DMS79 treated with DMSO at 0.1 percent for 48 hours (cell line): ENCODE data around the gene KLF11.
"Not testable (repeated sequence)": the region's sequence is repeated elsewhere in the genome, so short reads cannot be mapped to it uniquely, and the experiment has no call there.

Source experiments
- DNase-seq: peaks from one replicate; lab custom pipeline; 2025; lab: John Stamatoyannopoulos, UW

The KLF11 gene

DNA sequence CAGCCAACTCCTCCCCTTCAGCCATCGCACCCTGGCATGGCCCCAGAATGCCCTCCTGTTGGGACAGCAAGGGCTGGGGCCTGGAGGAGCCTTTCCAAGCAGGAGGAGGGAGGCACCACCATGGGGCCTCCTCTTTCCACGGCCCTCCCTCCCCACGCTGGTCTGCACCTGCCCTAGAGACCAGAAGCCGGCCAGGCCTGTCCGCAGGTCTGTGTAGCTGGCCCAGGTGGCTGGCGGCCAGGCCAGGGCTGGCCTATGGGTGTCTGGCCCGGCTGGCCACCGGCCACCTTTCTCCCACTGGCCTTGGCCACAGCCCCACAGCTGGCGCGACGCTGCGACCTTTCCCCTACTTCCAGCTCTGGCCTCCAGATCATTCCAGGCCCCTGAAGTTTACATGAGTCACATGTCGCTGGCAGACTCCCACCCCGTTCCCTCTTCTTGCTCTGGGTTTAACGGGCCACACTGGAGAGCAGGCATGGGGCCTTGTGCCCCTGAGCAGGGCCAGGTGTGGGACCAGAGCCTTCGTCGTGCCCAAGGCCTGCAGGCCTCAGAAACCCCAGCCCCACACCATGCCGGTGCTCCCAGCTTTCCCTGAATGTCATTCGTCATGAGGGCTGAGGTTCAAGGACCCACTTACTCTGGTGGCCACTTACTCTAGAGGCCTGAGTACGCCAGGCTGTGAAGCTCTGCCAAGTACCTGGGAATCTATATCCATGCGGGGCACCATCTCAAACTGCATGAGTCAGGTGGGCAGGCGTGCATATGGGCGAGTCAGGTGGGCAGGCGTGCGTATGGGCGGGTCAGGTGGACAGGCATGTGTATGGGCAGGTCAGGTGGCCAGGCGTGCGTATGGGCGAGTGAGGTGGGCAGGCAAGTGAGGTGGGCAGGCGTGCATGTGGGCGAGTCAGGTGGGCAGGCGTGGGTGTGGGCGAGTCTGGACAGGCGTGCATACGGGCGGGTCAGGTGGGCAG, 33.3 kb upstream of the KLF11 start:
- peak; percentile 7 for DNase-seq

DNA sequence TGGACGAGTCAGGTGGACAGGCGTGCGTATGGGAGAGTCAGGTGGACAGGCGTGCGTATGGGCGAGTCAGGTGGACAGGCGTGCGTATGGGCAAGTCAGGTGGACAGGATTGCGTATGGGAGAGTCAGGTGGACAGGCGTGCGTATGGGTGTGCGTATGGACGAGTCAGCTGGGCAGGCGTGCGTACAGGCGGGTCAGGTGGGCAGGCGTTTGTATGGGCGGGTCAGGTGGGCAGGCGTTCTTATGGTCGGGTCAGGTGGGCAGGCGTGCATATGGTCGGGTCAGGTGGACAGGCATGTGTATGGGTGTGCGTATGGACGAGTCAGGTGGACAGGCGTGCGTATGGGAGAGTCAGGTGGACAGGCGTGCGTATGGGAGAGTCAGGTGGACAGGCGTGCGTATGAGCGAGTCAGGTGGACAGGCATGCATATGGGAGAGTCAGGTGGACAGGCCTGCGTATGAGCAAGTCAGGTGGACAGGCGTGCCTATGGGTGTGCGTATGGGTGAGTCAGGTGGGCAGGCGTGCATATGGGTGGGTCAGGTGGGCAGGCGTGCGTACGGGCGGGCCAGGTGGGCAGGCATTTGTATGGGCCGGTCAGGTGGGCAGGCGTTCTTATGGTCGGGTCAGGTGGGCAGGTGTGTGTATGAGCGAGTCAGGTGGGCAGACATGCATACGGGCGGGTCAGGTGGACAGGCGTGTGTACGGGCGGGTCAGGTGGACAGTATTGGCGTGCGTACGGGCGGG, 32.3 kb upstream of the KLF11 start:
- not testable (repeated sequence) for DNase-seq

GRCh38 chr2:10011606-10012325, 31.6 kb upstream of the KLF11 start:
- not testable (repeated sequence) for DNase-seq

- not testable (repeated sequence) for DNase-seq
These were observed 30.9 kb upstream of the KLF11 start for GRCh38 chr2:10012366-10012962.

GRCh38 chr2:10012963-10013461, 30.3 kb upstream of the KLF11 start:
- DNase-seq = no peak

- DNase-seq = not testable (repeated sequence)
These were observed 29.5 kb upstream of the KLF11 start for GRCh38 chr2:10013651-10014417.

DNA sequence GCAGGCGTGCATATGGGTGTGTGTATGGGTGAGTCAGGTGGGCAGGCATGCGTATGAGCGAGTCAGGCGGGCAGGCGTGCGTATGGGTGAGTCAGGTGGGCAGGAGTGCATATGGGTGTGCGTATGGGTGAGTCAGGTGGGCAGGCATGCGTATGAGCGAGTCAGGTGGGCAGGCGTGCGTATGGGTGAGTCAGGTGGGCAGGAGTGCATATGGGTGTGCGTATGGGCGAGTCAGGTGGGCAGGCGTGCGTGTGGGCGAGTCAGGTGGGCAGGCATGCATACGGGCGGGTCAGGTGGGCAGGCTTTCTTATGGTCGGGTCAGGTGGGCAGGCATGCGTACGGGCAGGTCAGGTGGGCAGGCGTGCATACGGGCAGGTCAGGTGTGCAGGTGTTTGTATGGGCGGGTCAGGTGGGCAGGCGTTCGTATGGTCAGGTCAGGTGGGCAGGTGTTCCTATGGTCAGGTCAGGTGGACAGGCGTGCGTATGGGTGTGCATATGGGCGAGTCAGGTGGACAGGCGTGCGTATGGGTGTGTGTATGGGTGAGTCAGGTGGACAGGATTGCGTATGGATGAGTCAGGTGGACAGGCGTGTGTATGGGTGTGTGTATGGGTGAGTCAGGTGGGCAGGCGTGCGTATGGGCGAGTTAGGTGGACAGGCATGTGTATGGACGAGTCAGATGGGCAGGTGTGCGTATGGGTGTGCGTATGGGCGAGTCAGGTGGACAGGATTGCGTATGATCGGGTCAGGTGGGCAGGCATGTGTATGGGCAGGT, 28.7 kb upstream of the KLF11 start:
- DNase-seq = no peak

GRCh38 chr2:10015376-10015989, 27.9 kb upstream of the KLF11 start:
- DNase-seq = not testable (repeated sequence)

DNA sequence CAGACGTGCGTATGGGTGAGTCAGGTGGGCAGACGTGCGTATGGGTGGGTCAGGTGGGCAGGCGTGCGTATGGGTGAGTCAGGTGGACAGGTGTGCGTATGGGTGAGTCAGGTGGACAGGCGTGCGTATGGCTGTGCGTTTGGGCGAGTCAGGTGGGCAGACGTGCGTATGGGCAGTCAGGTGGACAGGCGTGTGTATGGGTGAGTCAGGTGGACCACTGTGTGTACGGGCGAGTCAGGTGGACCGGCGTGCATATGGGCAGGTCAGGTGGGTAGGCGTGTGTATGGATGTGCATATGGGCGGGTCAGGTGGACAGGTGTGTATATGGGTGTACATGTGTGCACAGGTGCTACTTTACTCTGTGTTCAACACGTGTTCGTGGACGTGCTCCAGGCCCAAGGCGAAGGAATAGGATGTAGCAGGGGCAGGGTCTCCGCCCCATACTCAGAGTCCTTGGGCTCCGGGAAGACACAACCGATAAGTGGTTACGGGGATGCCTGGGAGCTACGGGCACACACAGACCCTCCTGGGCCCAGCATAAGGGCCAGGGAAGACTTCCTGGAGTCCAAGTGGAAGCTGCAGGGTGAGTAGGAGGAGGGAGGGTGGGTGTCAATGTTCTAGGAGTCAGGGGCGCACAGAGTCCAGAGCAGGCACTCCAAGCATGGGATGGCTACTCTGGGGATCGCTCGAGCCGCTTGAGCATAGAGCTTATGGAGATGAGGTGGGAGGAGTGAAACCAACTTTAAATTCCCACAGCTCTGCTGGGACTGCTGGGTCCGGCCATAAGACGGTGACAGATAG, 27.1 kb upstream of the KLF11 start:
- DNase-seq = no peak

- DNase-seq = no peak
These were observed 26.5 kb upstream of the KLF11 start for GRCh38 chr2:10016802-10017258.

DNA sequence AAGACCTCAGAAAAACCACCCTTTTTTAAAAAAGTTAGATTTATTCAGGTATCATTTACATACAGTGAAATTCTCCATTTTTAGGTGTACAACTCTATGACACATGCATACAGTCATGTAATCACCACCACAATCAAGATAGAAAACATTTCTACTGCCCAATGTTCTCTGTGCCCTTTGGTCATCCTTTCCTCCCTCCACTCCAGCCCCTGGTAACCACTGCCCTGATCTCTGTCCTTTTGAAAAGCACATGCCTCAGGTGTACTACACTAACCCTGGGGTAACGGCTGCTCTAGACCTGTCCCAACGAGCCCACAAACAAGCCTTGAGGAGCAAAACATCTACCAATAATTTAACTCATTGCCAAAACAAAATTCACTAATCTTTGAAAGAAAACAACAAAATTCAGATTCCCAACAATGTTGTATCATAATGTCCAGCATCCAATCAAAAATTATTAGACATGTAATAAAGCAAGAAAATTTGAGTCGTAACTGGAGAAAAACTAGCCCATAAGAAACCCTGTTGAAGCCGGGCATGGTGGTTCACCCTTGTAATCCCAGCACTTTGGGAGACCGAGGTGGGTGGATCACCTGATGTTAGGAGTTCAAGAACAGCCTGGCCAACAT, 25.9 kb upstream of the KLF11 start:
- no peak for DNase-seq

- no peak for DNase-seq
These were observed 24.2 kb upstream of the KLF11 start for GRCh38 chr2:10019174-10019573.

- no peak for DNase-seq
These were observed 23.5 kb upstream of the KLF11 start for GRCh38 chr2:10019602-10020400.

DNA sequence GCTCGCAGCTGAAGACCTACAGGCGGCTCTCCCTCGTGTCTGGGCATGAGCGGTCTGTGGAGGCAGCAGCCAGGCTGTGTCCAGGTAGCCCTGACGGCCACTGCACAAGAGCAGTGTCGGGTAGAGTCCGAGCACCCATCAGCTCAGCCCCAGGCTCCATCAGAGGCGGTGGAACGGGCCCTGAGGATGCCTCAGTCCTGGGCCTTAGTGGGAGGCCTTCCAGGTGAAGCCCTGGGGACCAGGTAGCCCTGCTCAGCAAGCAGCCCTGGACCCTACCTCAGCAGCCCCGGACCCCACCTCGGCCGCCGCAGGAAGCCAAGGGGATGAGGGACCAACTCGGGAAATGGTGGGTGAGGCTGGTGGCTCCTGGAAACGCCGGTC, 21.3 kb upstream of the KLF11 start:
- DNase-seq = no peak

DNA sequence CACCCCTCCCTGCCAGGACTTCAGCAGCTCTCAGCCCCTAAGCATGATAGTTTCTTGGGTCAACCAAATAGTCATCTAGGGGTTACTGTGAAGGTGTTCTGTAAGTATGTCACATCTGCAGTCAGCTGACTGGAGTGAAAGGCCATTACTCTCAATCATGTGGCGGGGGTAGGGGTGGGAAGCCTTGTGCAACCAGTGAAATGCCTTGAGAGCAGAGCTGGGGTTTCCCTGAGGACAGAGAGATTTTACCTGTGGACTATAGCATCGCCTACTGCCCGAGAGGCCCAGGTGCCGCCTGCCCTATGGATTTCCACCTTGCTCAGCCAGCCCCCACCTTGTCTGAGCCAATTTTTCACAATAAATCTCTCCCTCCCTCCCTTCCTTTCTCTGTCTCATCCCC, 20.9 kb upstream of the KLF11 start:
- DNase-seq = no peak

DNA sequence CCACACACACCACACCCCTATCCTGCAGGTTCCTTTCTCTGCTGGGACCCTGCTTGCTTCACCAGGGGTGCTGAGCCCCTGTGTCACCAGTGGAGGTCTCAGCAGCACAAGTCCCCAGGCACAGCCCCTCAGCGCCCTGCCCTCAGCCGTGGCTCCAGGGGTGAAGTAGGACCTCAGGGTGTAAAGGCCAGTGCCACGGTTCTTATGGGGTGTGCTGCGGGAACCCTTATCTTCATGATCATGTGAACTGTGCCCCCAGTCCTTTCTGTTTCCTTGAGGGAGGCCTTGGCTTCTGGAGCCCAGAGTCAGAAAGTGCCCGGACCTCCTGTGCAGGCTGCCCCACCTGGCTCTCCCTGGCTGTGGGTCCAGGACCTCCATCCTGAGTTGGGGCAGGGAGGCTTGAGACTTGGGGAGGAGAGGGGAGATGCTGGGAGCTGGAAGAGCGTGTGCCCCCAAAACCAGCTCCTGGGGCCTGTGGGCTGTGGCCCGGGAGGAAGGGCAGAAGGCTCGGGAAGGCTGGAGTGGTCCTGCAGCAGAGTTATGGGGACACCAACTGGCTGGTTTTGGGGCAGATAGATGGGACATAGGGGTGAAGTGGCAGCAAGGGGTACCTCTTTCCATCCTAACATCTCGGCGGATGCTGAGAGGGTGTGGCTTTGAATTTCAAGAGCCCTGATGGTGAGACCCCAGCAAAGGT, 20.2 kb upstream of the KLF11 start:
- no peak for DNase-seq
